GM21390 (cell line): ENCODE measurements around the gene KRTAP1-4.
"Not testable (repeated sequence)": the region's sequence is repeated elsewhere in the genome, so short reads cannot be mapped to it uniquely, and the experiment has no call there.

Experiments used
- ATAC-seq: cut with Tn5 transposase; IDR thresholded peaks from one replicate; pipeline ENCODE4 v1.9.1; 2021; ENCODE audit not compliant: unreplicated experiment

The KRTAP1-4 gene

DNA sequence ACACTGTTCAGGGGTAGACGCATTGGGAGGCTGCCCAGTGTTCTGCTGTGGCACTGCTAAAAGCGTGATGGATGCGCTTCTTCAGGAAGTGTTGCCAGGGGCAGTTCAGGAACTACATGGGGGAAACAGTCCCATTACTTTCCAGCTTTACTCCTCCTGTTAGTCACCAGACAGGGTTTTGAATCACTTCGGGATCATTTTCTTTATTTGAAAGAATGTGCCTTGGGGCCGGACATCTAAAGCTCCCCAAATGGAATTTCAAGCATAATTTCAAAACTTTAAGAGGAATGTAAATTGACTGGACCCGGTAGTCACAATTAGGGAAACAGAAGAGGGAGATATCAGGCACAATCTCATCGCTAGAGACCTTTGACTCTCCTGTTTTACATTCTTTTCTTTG, 18.4 kb upstream of the KRTAP1-4 start:
- no peak for ATAC-seq

DNA sequence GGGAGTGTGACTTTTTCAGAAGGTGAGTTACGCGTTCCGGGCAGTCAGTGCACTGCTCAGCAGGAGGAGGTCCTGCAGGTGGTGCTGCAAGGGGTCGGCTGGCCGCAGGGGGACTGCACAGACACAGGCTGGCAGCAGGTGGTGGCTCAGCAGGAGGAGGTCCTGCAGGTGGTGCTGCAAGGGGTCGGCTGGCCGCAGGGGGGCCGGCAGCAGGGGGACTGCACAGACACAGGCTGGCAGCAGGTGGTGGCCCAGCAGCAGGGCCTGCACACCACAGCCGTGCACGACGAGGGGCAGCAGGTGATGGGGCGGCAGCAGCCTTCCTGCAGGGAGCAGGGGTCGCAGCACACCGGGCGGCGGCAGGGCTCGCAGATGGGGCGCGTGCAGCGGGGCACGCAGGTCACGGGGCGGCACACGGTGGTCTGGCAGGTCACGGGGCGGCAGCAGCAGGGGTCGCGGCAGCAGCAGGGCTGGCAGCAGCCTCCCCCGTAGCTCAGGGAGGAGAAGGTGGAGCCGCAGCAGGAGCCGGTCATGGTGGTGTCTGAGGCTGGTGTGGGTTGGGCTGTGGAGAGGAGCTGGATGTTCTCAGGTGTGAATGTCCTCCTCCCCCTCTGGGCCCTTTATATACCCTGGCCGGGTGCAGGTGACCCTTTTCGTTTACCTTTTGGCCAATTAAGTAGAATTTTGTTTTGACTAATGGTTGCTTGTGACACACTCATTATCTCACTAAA, 16.9 kb upstream of the KRTAP1-4 start, which contains the start of gene KRTAP2-1:
Gene KRTAP2-1, minus strand, starts transcription at position 582 of the 731 bp plus-strand sequence. Its CDS starts 49 bp downstream, at position 533.
- ATAC-seq: not testable (repeated sequence)

DNA sequence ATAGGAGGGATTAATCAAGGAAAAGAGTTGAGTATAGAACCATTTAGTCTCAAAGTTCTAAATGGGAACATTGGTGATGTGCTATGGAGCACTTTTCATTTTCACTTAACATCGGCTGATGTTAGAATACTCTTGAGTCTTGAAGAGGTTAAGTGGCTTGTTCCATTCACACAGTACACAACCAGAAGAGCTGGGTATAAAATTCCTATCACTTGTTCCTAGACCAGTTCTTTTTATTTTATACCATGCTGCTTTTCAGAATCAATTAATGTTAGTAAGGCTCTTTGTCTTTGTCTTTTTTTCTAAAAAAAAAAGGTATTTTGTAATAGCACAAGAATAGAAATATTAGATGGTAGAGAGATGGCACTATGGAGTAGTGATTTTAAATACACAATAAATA, 13.0 kb upstream of the KRTAP1-4 start:
- ATAC-seq: no peak

DNA sequence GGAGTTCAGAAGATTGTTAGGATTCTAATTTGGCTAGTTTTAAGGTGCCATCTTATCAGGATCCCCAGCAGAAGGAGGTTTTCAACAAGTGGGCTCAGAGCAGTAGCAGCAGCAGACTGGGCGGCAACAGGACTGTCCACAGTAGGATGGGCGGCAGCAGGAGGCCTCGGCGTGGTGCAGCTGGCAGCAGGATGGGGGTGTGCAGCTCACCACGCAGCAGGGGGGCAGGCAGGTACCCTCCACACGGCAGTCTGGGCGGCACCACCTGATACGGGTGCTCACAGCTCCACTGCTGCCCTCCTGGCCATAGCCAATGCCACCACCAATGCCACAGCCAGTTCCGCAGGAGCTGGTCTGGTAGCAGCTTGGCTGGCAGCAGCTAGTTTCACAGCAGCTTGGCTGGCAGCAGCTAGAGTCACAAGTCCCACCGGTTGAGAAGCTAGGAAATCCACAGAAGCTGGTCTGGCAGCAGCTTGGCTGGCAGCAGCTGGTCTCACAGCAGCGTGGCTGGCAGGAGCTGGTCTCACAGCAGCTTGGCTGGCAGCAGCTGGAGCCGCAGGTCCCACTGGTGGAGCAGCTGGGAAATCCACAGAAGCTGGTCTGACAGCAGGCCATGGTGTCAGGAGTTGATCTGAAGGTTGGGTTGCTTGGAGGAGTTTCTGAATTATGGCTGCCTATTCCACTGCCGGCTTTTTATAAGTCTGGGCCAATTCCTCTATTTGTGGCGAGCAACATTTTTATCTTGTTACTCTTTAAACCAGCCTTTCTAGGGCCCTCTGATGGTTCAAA, 11.0 kb upstream of the KRTAP1-4 start, which contains the start of gene KRTAP1-1:
Gene KRTAP1-1, minus strand, starts transcription at position 668 of the 789 bp plus-strand sequence. Its CDS starts 53 bp downstream, at position 615.
- ATAC-seq: not testable (repeated sequence)

DNA sequence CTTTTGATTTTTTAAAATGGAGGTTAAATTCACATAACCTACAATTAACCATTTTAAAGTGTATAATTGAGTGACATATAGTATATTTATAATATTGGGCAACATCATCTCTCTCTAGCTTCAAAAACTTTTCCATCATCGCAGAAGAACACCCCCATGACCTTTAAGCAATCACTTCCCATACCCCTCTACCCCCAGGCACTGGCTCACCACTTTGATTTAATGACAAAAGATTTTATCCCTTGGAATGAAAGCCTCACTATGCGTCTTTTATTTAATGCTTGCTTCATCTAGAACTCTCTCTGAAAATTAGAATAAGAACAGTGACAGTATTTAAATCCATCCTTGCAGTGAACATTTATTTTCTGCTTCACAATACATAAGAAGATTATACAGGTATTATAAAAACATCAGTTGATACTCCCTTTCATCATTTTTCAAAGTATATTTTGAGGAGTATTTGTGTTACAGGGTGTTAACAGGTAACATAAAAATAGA, 7.9 kb upstream of the KRTAP1-4 start:
- ATAC-seq: no peak

DNA sequence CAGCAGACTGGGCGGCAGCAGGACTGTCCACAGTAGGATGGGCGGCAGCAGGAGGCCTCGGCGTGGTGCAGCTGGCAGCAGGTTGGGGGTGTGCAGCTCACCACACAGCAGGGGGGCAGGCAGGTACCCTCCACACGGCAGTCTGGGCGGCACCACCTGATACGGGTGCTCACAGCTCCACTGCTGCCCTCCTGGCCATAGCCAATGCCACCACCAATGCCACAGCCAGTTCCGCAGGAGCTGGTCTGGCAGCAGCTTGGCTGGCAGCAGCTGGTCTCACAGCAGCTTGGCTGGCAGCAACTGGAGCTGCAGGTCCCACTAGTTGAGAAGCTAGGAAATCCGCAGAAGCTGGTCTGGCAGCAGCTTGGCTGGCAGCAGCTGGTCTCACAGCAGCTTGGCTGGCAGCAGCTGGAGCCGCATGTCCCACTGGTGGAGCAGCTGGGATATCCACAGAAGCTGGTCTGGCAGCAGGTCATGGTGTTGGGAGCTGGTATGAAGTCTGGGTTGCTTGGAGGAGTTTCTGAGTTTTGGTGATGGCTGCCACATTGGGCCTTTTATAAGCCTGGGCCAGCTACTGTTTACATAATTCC, 4.4 kb upstream of the KRTAP1-4 start, which contains the start of gene KRTAP1-3:
Gene KRTAP1-3, minus strand, starts transcription at position 529 of the 590 bp plus-strand sequence. Its CDS starts 53 bp downstream, at position 476.
- not testable (repeated sequence) for ATAC-seq

DNA sequence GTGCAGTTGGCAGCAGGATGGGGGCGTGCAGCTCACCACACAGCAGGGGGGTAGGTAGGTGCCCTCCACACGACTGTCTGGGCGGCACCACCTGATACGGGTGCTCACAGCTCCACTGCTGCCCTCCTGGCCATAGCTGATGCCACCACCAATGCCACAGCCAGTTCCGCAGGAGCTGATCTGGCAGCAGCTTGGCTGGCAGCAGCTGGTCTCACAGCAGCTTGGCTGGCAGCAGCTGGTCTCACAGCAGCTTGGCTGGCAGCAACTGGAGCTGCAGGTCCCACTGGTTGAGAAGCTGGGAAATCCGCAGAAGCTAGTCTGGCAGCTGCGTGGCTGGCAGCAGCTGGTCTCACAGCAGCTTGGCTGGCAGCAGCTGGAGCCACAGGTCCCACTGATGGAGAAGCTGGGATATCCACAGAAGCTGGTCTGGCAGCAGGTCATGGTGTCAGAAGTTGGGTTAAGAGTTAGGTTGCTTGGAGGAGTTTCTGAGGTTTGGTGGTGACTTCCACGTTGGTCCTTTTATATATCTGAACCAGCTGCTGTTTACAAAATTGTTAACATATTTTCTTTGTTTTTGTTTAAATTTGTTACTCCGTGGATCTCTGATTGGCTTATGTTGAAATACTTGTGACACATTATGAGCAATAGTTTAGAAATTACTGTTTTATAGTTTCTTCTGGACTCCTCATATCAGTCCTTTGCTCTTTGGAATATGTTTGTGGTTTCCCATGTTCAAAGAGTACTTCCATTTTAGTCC, 3.1 kb downstream of the KRTAP1-4 start, which contains the start of gene KRTAP1-5:
Gene KRTAP1-5, minus strand, starts transcription at position 494 of the 757 bp plus-strand sequence. Its CDS starts 53 bp downstream, at position 441.
- ATAC-seq: no peak

DNA sequence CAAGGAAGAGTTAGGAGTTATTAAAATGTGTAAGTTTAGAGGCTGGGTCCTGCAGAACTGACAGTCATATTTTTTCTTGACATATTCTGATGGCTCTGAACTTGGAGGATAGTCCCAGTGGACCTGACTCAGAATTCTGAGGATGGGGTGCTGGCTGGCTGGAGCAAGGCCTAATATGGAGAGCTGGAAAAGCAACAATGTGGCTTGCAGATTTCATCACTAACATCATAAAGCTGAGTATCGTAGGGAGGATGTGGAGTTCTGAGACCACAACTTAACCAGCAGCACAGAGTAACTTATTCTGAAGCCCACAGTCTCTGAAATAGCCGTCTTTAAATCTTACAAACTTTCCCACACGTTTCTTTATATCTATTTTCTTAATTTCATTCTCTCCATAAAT, 5.3 kb downstream of the KRTAP1-4 start:
- ATAC-seq: no peak

DNA sequence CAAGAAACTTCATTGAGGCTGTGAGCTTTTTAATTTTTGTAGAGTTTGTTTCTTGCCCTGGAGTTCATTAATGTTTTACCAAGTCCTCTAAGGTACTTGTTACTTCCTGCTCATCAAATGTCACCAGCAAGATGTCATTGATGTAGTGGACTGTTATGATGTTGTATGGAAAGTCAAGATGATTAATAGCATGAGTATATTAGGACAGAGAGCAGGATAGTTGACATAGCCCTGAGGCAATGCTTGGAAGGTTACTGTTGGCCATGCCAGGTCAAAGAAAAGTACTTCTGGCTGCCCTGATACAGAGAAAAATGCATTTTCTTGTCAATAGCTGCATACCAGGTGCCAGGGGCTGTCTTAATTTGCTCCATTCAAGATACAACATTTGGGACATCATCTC, 9.7 kb downstream of the KRTAP1-4 start:
- ATAC-seq: no peak

DNA sequence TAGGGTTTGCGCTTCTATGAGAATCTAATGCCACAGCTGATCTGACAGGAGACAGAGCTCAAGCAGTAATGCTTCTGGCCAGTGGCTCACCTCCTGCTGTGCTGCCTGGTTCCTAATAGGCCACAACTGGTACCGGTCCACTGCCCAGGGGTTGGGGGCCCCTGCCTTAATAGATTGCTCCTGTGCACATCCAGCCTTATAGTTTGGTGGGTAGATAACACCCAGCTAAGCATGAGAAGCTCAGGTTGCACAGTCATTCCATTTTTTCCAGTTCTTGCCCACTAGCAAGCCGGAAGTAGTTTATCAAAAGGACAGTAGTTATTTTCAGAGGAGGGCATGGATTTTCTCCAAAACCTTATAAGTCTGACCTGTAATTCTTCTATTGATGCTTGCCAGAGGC, 10.6 kb downstream of the KRTAP1-4 start:
- ATAC-seq: no peak

DNA sequence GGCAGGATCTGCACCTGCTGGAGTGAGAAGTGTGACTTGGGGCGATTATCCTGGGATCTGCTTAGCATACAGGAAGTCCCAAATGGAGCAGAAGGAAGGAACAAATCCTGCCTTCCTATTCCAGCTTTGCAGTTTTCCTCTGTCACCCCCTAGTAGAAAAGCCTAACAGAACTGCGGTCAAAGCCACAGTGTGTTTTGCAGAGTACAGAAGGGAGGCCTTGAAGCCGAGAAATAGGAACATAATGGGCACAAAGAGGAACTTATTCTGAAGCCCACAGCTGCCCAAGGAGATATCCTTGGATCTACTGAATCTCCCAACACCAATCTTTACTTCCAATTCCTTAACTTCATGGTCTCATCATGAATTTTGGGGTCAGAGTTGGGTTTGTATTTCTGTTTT, 11.5 kb downstream of the KRTAP1-4 start:
- no peak for ATAC-seq

DNA sequence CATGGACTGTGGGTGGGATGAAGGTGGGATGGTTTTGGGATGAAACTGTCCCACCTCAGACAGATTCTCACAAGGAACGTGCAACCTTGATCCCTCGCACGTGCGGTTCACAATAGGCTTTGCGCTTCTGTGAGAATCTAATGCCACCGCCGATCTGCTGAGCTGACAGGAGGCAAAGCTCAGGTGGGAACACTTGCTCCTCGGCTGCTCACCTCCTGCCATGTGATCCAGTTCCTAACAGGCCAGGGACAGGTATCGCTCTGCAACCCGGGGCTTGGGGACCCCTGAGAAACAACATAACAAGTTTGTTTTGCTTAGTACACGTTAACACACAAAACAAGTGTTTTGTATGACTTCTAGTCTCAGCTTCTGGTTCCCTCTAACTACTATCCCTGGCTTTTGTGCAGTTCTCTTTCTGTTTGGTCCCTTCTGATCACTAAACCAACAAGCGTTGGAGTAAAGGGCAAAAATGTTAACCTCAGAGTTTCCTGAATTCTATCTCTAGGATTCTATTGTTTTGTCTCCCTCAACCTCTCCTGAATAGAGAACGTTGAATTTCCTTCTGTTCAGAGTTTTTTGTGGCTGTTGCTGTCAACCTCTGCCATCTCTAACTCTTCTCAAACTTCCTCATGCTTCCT, 13.3 kb downstream of the KRTAP1-4 start:
- no peak for ATAC-seq

DNA sequence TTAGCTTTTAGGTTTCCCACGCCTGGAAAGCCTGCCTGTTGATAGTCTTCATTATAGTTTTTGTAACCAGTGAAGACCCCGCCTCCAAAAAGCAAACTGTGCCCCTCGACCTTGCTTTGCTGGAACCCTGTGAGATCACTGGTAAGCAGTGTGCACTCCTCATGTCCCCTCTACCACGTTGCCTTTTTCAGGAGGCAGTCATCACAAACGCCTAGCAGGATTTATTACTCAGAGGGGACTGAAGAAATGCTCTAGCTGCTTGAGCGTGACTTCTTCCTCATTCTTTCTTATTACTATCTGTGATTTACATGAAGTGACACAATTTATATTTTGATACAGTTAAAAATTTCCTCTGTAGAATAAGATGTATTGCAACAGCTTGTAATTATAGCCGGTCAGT, 14.5 kb downstream of the KRTAP1-4 start:
- no peak for ATAC-seq

DNA sequence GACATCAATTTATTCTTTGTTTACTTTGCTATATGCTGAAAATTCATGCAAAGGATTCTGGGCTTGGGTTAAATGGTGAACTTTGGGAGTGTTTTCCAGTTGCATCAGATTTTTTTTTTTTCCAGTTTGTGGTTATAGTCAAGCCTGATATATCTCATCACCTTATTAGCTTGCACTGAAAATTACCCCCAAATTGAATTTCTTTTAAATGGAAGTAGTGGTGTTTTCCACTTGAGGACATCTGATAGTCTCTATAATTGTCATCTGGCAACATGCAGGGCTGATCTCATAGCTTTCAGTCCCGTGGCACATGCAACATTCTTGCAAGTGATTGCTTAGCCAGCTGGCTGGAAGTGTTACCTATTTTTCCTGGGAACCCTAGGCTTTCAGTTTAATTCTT, 16.4 kb downstream of the KRTAP1-4 start:
- no peak for ATAC-seq

DNA sequence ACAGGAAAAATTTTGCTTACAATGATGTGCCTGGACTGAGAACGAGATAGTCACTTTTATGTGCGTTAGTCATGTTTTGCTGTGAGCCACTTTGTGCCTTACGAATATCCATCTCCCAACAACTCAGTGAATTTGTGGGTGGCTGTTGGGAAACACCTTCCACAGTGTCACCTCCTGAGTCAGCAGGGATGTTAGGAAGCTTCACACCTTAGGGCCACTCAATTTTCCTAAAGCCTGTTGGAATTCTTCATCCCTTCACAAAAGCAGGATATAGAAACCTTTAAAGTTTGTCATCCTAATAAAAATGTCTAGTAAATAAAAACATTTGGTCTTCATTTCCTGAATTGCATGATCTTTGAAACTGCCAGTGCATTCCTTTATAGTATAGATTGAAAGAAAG, 16.8 kb downstream of the KRTAP1-4 start:
- no peak for ATAC-seq

DNA sequence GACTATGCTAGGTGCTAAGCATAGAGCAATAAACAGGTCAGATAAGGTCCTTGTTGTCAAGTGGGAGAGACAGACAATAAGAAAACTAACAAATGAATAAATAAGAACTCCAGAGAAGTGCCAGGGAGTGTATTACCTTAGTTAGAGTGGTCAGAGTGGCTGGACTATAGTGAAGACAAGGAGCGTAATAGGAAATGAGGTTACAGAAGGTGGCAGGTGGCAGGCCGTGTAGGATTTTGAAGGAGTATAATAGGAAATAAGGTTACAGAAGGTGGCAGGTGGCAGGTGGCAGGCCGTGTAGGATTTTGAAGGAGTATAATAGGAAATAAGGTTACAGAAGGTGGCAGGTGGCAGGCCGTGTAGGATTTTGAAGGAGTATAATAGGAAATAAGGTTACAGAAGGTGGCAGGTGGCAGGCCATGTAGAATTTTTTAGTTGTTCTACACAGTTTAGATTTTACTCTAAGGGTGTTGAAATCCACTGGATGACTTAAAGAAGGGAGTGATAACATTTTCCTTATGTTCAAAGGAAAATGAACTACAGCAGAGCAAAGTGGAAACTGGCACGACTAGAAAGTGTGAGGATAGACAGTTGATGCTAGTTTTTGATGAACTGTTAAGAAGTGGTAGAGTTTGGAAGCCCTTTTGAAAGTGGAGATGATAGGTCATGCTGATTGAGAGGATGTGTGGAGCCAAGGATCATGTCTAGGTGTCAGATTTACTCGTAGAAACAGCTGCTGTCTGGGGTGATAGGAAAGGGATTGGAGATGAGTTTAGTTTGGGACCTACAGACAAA, 17.5 kb downstream of the KRTAP1-4 start:
- ATAC-seq: no peak

DNA sequence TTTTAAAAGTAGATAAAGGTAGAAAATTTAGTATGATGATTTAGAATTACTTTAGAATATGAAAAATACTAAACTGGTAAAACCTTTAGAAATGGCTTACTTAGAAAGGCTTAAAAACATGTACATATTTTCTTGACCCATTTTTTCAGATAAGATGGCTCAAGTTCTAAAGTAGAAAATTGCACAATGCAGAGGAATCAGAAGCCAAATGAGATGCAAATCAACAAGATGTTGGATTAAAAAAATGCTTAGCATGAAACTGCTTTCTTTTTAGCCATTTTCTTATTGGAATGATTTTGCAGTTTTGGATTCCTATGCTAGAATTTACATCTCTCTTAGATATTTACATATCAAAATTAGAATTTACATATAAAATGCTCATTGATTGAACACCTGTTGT, 19.6 kb downstream of the KRTAP1-4 start:
- ATAC-seq: no peak

DNA sequence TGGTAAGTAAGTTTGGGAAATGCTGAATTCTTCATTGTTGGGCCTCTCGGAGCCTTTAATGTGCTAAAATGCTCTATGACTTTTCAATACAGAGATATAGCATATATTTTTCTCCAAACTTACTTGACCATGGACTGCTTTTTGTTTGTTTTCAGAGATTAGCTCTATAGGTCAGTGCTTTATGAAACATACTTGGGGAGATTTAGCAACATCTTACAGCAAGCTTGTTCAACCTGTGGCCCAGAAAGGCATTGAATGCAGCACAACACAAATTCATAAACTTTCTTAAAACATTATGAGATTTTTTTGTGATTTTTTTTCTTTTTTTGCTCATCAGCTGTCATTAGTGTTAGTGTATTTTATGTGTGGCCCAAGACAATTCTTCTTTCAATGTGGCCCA, 20.1 kb downstream of the KRTAP1-4 start:
- no peak for ATAC-seq

DNA sequence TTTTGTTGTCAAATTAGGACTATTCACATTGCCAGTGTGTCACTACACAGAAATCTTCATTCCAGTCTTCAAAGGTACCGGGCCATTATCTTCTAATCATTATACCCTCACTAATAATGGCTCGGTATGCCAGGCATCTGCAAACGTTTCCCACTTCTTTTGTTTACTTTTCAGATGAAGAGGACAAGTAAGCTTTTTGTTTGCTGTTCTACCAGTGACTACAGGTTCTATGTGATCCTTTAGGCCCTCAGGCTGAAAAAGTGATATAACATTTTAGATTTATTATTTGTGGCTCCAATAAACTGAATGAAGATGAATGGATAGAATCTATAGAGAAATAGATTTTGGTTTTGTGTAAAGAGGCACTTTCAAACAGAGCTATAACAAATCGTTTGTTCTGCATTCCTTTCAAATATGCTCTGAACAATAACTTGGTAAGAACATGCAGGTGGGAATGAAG, 20.7 kb downstream of the KRTAP1-4 start:
- no peak for ATAC-seq
